SU-DHL-6 (cell line): ENCODE data around the gene MYL12B.

Experiments
- H2AFZ ChIP-seq: fragments of 200-600 bp; sonication (generic); 2 replicates; pipeline ENCODE4 v1.6.1; 2014; ENCODE audit warnings: low read depth, mild to moderate bottlenecking, moderate library complexity, mixed read lengths, antibody characterized with exemption, low read length; ENCODE audit not compliant: severe bottlenecking
- H3F3A ChIP-seq: fragments of 200-600 bp; shearing (Covaris generic); 2 replicates; pipeline ENCODE4 v1.6.0; 2016; ENCODE audit warnings: antibody characterized with exemption, mild to moderate bottlenecking; ENCODE audit not compliant: insufficient read depth
- H3K27ac ChIP-seq: fragments of 200-600 bp; sonication (generic); 2 replicates; pipeline ENCODE4 v1.5.1; 2016; ENCODE audit warnings: low read depth, mild to moderate bottlenecking, low read length, moderate library complexity, mixed read lengths
- H3K27me3 ChIP-seq: fragments of 200-600 bp; sonication (generic), shearing (Covaris generic); 2 replicates; pipeline ENCODE4 v1.6.0; 2014; ENCODE audit warnings: mild to moderate bottlenecking, low read length
- H3K36me3 ChIP-seq: fragments of 200-600 bp; sonication (generic); 2 replicates; pipeline ENCODE4 v1.6.1; 2014; ENCODE audit warnings: mild to moderate bottlenecking, low read length, mixed read lengths
- H3K4me2 ChIP-seq: fragments of 300-600, 200-600 bp; shearing (Covaris generic), sonication (generic); 2 replicates; pipeline ENCODE4 v1.6.0; 2014; ENCODE audit warnings: low read length, low read depth, mild to moderate bottlenecking; ENCODE audit not compliant: poor library complexity, severe bottlenecking
- H3K4me3 ChIP-seq: fragments of 200-600 bp; sonication (generic); 2 replicates; pipeline ENCODE4 v1.5.1; 2014; ENCODE audit warnings: antibody characterized with exemption, low read length, mild to moderate bottlenecking, mixed read lengths; ENCODE audit not compliant: insufficient read depth, poor library complexity, severe bottlenecking
- H3K79me2 ChIP-seq: fragments of 200-600 bp; sonication (generic); 2 replicates; pipeline ENCODE4 v1.6.1; 2014; ENCODE audit warnings: mild to moderate bottlenecking, low read length, moderate library complexity; ENCODE audit not compliant: insufficient read depth
- H3K9ac ChIP-seq: fragments of 200-600 bp; sonication (generic); 2 replicates; pipeline ENCODE4 v1.7.0; 2014; ENCODE audit warnings: mild to moderate bottlenecking, low read length
- H3K9me2 ChIP-seq: fragments of 200-600 bp; sonication (generic); replicated peaks from 2 replicates; pipeline ENCODE4 v1.6.1; 2014; ENCODE audit warnings: low read length; ENCODE audit not compliant: insufficient read depth
- H3K9me3 ChIP-seq: fragments of 200-600 bp; sonication (generic); 2 replicates; pipeline ENCODE4 v1.6.1; 2014; ENCODE audit warnings: low read length, mixed read lengths; ENCODE audit not compliant: insufficient read depth
- H4K20me1 ChIP-seq: fragments of 200-600 bp; sonication (generic); 2 replicates; pipeline ENCODE4 v1.6.1; 2014; ENCODE audit warnings: low read depth, mild to moderate bottlenecking, antibody characterized with exemption, low read length, moderate library complexity, mixed read lengths
- CTCF ChIP-seq: fragments of 200-600 bp; sonication (generic); IDR thresholded peaks from one replicate; pipeline ENCODE4 v1.5.1; 2017; ENCODE audit warnings: antibody characterized with exemption, mild to moderate bottlenecking, low read length, moderate library complexity; ENCODE audit not compliant: insufficient read depth, poor library complexity, severe bottlenecking
- EZH2phosphoT487 ChIP-seq: fragments of 200-600 bp; sonication (generic), shearing (Covaris generic); conservative IDR thresholded peaks from 2 replicates; pipeline ENCODE4 v1.6.1; 2018; ENCODE audit warnings: mild to moderate bottlenecking, antibody characterized with exemption, low read length, moderate library complexity, mixed read lengths

MYL12B gene

GRCh38 chr18:3305354-3305762, 43.4 kb downstream of the MYL12B start:
- H3K9ac ChIP-seq: no peak overlapping the region
- TF ChIP-seq EZH2phosphoT487: no peak
- no peak for TF ChIP-seq CTCF
- H2AFZ ChIP-seq: no peak overlapping the region
- H3K27me3 ChIP-seq: no peaks in the 10 kb centered on the region
- H3K36me3 ChIP-seq: no peaks in the 10 kb centered on the region
- no peaks in the 10 kb centered on the region for H3F3A ChIP-seq
- no peak overlapping the region for H3K4me2 ChIP-seq
- no peak overlapping the region for H3K4me3 ChIP-seq
- no peaks in the 10 kb centered on the region for H3K9me3 ChIP-seq
- H3K9me2 ChIP-seq: no peaks in the 10 kb centered on the region
- H3K79me2 ChIP-seq: no peaks in the 10 kb centered on the region
- H4K20me1 ChIP-seq: no peaks in the 10 kb centered on the region
- no peak overlapping the region for H3K27ac ChIP-seq

- Histone ChIP-seq H3K4me3 (no peak overlapping the region), H3K27ac (no peak overlapping the region), H3K9me3 (no peaks in the 10 kb centered on the region), H3K79me2 (no peaks in the 10 kb centered on the region), H3K9me2 (no peaks in the 10 kb centered on the region), H3K9ac (no peak overlapping the region), H3K4me2 (no peak overlapping the region), H2AFZ (no peak overlapping the region), H3F3A (no peaks in the 10 kb centered on the region), H4K20me1 (no peaks in the 10 kb centered on the region), H3K27me3 (no peaks in the 10 kb centered on the region), H3K36me3 (no peaks in the 10 kb centered on the region)
- no peak for TF ChIP-seq CTCF
- TF ChIP-seq EZH2phosphoT487: no peak
Observed at GRCh38 chr18:3305933-3306332, 44.0 kb downstream of the MYL12B start.

- H3K36me3 ChIP-seq: no peaks in the 10 kb centered on the region
- no peaks in the 10 kb centered on the region for H4K20me1 ChIP-seq
- H3K9me3 ChIP-seq: no peaks in the 10 kb centered on the region
- no peaks in the 10 kb centered on the region for H3F3A ChIP-seq
- H3K9ac ChIP-seq: no peak overlapping the region
- H3K27ac ChIP-seq: no peak overlapping the region
- no peaks in the 10 kb centered on the region for H3K9me2 ChIP-seq
- H3K4me3 ChIP-seq: no peak overlapping the region
- H3K4me2 ChIP-seq: no peak overlapping the region
- H3K79me2 ChIP-seq: no peaks in the 10 kb centered on the region
- H2AFZ ChIP-seq: no peak overlapping the region
- TF ChIP-seq EZH2phosphoT487 (no peak), CTCF (no peak)
- H3K27me3 ChIP-seq: no peaks in the 10 kb centered on the region
Observed at GRCh38 chr18:3306391-3306790, 44.5 kb downstream of the MYL12B start.
